Aorta (tissue), 5 donors: Measurements from ENCODE around the gene DPEP3. TPM values are rescaled to one million over a fixed set of nuclear protein-coding genes. Genes with fewer than 3 reads are reported as not detected.

Experiments
- ATAC-seq: fragments of 200-7000 bp; cut with Tn5 transposase; one replicate; pipeline ENCODE4 v1.9.1; 2022; ENCODE audit warnings: moderate library complexity; ENCODE audit not compliant: low FRiP score
- DNase-seq, 2 donors: peaks; one replicate each; pipeline ENCODE4 v3.0.0-alpha.2; 2020
- H3K27ac ChIP-seq, 2 donors: one replicate each; pipeline ENCODE4 v1.5.1; 2013; ENCODE audit warnings: low read length in 2 of 2, mild to moderate bottlenecking in 2 of 2, moderate library complexity in 2 of 2, control low read depth in 1 of 2, inconsistent platforms in 1 of 2, low read depth in 1 of 2
- H3K27me3 ChIP-seq, 2 donors: one replicate each; pipeline ENCODE4 v1.6.1; 2013; ENCODE audit warnings: control low read depth in 1 of 2, low read length in 1 of 2, mild to moderate bottlenecking in 1 of 2, moderate library complexity in 1 of 2; ENCODE audit not compliant: insufficient read depth in 2 of 2, control insufficient read depth in 1 of 2
- H3K36me3 ChIP-seq, 2 donors: one replicate each; pipeline ENCODE4 v1.6.1; 2013; ENCODE audit warnings: control low read depth in 1 of 2, low read length in 1 of 2, mild to moderate bottlenecking in 1 of 2; ENCODE audit not compliant: insufficient read depth in 2 of 2, control insufficient read depth in 1 of 2
- H3K4me1 ChIP-seq, 2 donors: one replicate each; pipeline ENCODE4 v1.6.1; 2013; ENCODE audit warnings: low read length in 2 of 2, control low read depth in 1 of 2, mild to moderate bottlenecking in 1 of 2, moderate library complexity in 1 of 2; ENCODE audit not compliant: insufficient read depth in 2 of 2, control insufficient read depth in 1 of 2
- H3K4me3 ChIP-seq, 2 donors: one replicate each; pipeline ENCODE4 v1.5.1; 2013; ENCODE audit warnings: low read length in 2 of 2, control low read depth in 1 of 2, mild to moderate bottlenecking in 1 of 2
- H3K9me3 ChIP-seq: one replicate; pipeline ENCODE4 v1.6.1; 2013; ENCODE audit warnings: mild to moderate bottlenecking, low read length; ENCODE audit not compliant: control insufficient read depth
- WGBS, 2 donors: extraction: QIAGEN DNeasy Blood & Tissue Kit; methylation state at CpG; one replicate each; pipeline ENCODE4 v1.1.7; 2013; 5-methylcytosine and 5-hydroxymethylcytosine counted together
- intact Hi-C, 2 donors: fragments of 100-400 bp; cut with DNase I; formaldehyde crosslinking; loops; one replicate each; pipeline versions ENCODE4 v1.14.2 to v1.15.0; 2022
- polyA plus RNA-seq, 2 donors: library from polyadenylated mRNA; stranded (reverse); fragments of 200-250 nt; gene quantifications; one replicate each; pipeline ENCODE4 v1.2.3, GENCODE V29; 2013
- total RNA-seq, 2 donors: library from RNA; stranded (reverse); fragmentation: NEBNext Ultra II Directional; extraction: Animal tissue kit (Norgen Biotek cat#: 25700); gene quantifications; one replicate each; pipeline ENCODE4 v1.2.1, GENCODE V29; 2021
- donor health status: healthy with polysubstance abuse.
- donor health status: Bipolar disorder and iron deficiency.
- donor health status: DM: no; HTN: no; CAD: no.
- donor health status: DM: no; HTN: no; CAD: no.
- donor health status: DM: yes; HTN: yes; CAD: no.

Gene DPEP3
- total and polyA plus RNA-seq, 4 donors = not detected

DNA sequence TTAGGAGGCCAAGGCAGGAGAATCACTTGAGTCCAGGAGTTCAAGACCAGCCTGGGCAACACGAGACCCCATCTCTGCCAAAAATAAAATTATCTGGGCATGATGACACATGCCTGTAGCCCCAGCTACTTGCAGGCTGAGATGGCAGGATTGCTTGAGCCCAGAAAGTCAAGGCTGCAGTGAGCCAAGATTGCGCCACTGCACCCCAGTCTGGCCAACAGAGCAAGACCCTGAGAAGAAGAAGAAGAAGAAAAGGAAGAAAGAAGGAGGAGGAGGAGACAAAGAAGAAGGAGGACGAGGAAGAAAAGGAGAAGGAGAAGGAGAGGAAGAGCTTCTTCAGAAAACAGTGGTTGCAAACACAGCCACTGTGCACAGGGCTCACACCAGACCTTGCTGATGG is 8.4 kb upstream of the DPEP3 start:
- DNase-seq (no peak), ATAC-seq (no peak)
- Histone ChIP-seq H3K36me3 (no peaks in the 10 kb centered on the region), H3K4me3 (no peak overlapping the region), H3K27ac (no peak overlapping the region), H3K4me1 (no peaks in the 10 kb centered on the region), H3K27me3 (no peaks in the 10 kb centered on the region), H3K9me3 (no peaks in the 10 kb centered on the region)
- intact Hi-C loops = no loop called here
- 71 to 83% methylated on average over 3 of the region's 3 CpGs for WGBS, 2 donors

- no peaks in the 10 kb centered on the region for H3K4me1 ChIP-seq
- WGBS, 2 donors = 73 to 77% methylated on average over 11 of the region's 11 CpGs
- H3K9me3 ChIP-seq = no peaks in the 10 kb centered on the region
- H3K27ac ChIP-seq = no peak overlapping the region
- DNase-seq (no peak), ATAC-seq (no peak)
- intact Hi-C loops = no loop called here
- no peak overlapping the region for H3K4me3 ChIP-seq
- no peaks in the 10 kb centered on the region for H3K27me3 ChIP-seq
- no peaks in the 10 kb centered on the region for H3K36me3 ChIP-seq
Observed at GRCh38 chr16:67987460-67988160, 7.3 kb upstream of the DPEP3 start.

DNA sequence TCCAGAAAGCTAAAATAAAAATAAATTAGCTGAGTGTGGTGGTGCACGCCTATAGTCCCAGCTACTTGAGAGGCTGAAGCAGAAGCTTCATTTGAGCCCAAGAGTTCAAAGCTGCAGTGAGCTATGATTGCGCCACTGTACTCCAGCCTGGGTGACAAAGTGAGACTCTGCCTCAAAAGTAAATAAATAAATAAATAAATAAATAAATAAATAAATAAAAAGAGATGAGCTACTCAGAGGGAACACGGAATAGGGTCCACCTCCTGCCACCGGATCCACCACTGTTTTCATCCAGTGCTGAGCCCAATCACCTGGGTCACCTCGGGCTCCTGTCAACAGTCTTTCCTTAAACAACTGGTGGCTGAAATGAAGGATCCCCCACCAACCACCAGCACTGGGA is 6.7 kb upstream of the DPEP3 start:
- ATAC-seq = no peak
- WGBS, 2 donors = 87 to 90% methylated on average over 5 of the region's 5 CpGs
- no peaks in the 10 kb centered on the region for H3K4me1 ChIP-seq
- no peaks in the 10 kb centered on the region for H3K36me3 ChIP-seq
- H3K27ac ChIP-seq = no peak overlapping the region
- H3K27me3 ChIP-seq = no peaks in the 10 kb centered on the region
- H3K9me3 ChIP-seq = no peaks in the 10 kb centered on the region
- no peak overlapping the region for H3K4me3 ChIP-seq
- no peak for DNase-seq
- intact Hi-C loops = no loop called here

DNA sequence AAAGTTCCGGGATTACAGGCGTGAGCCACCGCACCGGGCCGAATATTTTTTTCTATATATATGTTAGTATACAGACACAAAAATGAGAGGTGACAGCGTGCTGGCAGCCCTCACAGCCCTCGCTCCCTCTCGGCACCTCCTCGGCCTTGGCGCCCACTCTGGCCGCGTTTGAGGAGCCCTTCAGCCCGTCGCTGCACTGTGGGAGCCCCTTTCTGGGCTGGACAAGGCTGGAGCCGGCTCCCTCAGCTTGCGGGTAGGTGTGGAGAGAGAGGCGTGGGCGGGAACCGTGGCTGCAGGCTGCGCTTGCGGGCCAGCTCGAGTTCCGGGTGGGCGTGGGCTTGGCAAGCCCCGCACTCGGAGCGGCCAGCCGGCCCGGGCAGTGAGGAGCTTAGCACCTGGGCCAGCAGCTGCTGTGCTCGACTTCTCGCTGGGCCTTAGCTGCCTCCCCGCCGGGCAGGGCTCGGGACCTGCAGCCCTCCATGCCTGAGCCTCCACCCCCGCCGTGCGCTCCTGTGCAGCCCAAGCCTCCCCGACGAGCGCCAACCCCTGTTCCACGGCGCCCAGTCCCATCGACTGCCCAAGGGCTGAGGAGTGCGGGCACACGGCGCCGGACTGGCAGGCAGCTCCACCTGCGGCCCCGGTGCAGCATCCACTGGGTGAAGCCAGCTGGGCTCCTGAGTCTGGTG is 1.9 kb upstream of the DPEP3 start:
- no peaks in the 10 kb centered on the region for H3K4me1 ChIP-seq
- no peaks in the 10 kb centered on the region for H3K9me3 ChIP-seq
- no peaks in the 10 kb centered on the region for H3K27me3 ChIP-seq
- ATAC-seq (no peak), DNase-seq (no peak)
- H3K36me3 ChIP-seq = no peaks in the 10 kb centered on the region
- intact Hi-C loops = no loop called here
- 94 to 95% methylated on average over 49 of the region's 49 CpGs for WGBS, 2 donors
- H3K27ac ChIP-seq = no peak overlapping the region
- H3K4me3 ChIP-seq = no peak overlapping the region

DNA sequence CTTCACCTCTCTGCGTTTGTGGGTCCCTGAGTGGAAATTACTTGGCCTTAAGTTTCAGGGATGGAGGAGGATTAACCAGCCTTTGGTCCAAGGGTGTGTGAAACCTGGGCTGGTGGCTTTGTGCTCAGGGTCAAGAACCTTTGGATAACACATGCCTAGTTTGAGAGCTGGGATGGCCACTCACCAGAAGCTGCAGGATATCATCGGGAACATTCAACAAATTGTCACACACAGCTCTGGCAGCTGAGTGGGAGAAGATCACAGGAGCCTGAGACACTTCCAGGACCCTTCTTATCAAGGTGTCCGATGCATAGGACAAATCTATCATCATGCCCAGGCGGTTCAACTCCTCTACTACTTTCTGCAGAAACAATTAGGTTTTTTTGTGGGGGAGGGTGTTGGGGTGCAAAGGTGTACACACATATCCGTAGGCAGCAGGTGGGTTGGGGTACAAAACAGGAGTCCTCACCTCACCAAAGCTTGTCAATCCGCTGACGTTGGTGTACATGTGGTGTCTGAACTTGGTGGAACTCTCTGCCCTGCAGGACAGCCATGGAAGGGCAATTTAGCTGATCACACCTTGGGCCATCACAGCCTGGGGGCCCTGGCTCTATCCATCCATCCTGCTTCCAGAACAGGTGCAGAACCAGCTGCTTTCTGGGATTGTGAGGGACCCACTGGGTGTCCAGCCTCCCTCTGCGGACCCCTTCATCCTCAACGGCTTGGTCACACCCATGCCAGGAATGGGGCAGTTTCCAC is 2.7 kb downstream of the DPEP3 start:
- Histone ChIP-seq H3K4me1 (no peaks in the 10 kb centered on the region), H3K27me3 (no peaks in the 10 kb centered on the region), H3K27ac (no peak overlapping the region), H3K9me3 (no peaks in the 10 kb centered on the region), H3K36me3 (no peaks in the 10 kb centered on the region), H3K4me3 (no peak overlapping the region)
- ATAC-seq (no peak), DNase-seq (no peak)
- intact Hi-C loops = no loop called here
- WGBS, 2 donors = 86% methylated on average over 9 of the region's 9 CpGs

DNA sequence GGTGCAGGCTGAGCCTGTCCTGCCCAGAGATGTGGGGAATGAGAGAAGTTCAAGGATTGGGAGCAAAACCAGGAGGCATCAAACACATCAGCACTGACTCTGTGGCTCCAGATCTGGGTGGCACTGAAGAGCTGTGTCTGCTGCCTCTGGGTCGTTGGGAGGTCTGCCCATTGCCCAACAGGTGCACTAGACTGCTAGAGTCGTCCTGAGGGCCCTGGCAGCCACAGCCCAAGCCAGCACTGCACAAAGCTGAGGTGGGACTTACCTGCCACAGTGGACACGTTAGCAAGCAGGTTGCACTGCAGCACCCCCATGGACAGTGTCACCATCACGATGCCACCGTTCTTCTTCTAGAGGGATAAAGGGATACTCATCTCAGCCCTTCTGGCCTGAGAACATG is 3.3 kb downstream of the DPEP3 start:
- intact Hi-C loops = no loop called here
- Histone ChIP-seq H3K4me3 (no peak overlapping the region), H3K36me3 (no peaks in the 10 kb centered on the region), H3K27me3 (no peaks in the 10 kb centered on the region), H3K9me3 (no peaks in the 10 kb centered on the region), H3K4me1 (no peaks in the 10 kb centered on the region), H3K27ac (no peak overlapping the region)
- ATAC-seq (no peak), DNase-seq (no peak)
- 70 to 73% methylated on average over 5 of the region's 5 CpGs for WGBS, 2 donors

DNA sequence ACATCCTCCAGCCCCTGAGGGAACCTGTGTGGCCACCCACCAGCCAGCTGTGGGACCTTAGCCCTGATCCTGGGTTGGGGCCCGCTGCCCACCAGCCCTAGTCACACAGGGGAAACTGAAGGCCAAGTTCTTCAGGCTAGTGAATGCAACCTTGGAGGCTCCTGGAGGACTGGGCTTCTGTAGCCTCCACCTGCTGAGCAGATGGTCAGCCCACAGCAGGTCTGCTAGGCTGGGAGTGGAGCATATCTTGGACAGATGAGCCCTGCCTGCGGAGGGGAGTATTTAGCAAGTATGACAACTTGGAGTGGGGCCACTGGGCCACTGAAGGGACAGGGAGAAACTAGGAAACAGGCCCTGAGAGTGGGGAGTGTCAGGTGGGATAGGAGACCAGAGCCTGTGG is 4.1 kb downstream of the DPEP3 start:
- H3K27me3 ChIP-seq = no peaks in the 10 kb centered on the region
- DNase-seq (no peak), ATAC-seq (no peak)
- no peaks in the 10 kb centered on the region for H3K9me3 ChIP-seq
- no peak overlapping the region for H3K4me3 ChIP-seq
- WGBS, 2 donors = 92 to 96% methylated on average over 2 of the region's 2 CpGs
- no peaks in the 10 kb centered on the region for H3K4me1 ChIP-seq
- no peak overlapping the region for H3K27ac ChIP-seq
- intact Hi-C loops = no loop called here
- H3K36me3 ChIP-seq = no peaks in the 10 kb centered on the region

DNA sequence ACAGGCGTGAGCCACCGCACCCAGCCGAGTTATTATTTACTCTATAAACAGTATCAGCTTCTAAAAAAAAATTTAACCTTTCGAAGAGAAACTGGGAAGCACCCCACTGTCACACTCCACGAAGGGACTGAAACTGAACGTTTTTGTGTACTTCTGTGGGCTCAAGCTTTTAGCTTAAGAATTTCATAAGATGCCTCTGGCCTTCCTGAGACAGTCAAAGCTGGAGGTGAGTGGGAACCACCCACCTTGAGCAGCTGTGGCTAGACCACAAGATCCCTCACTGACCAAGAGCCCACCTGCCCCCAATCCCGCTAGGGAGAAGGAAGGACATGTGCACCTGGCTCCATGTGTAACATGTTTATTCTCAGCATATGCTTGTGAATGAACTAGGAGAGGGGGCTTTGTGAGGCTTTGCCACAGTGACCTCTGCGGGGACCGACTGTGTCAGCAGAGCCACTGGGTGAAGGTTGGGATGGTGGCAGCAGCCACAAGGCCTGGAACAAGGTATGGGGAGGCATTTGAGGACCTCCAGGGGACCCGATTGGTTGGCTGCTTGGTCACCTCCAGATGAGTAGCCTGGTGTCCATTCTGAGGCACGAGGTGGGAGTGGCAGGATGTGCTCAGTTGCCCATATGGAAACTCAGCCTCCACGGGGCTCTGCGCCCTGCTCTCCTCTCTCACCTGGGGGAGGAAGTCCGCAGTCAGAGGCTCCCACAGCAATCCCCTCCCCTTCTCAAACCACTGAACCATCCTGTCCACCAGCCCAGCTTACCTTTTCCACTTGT is 4.8 kb downstream of the DPEP3 start:
- intact Hi-C loops = no loop called here
- no peak overlapping the region for H3K27ac ChIP-seq
- H3K9me3 ChIP-seq = no peaks in the 10 kb centered on the region
- H3K4me1 ChIP-seq = no peaks in the 10 kb centered on the region
- WGBS, 2 donors = 76 to 82% methylated on average over 14 of the region's 14 CpGs
- no peaks in the 10 kb centered on the region for H3K27me3 ChIP-seq
- no peaks in the 10 kb centered on the region for H3K36me3 ChIP-seq
- ATAC-seq (no peak), DNase-seq (no peak)
- no peak overlapping the region for H3K4me3 ChIP-seq
